HG02938 (cell line): ENCODE data around the gene ATP11B.
A peak's percentile ranks its signal among the peaks of the same experiment; 100 is the strongest.

Experiments used
- ATAC-seq: cut with Tn5 transposase; IDR thresholded peaks from one replicate; pipeline ENCODE4 v1.9.1; 2021; ENCODE audit warnings: mild to moderate bottlenecking, moderate library complexity; ENCODE audit not compliant: unreplicated experiment

ATP11B gene

DNA sequence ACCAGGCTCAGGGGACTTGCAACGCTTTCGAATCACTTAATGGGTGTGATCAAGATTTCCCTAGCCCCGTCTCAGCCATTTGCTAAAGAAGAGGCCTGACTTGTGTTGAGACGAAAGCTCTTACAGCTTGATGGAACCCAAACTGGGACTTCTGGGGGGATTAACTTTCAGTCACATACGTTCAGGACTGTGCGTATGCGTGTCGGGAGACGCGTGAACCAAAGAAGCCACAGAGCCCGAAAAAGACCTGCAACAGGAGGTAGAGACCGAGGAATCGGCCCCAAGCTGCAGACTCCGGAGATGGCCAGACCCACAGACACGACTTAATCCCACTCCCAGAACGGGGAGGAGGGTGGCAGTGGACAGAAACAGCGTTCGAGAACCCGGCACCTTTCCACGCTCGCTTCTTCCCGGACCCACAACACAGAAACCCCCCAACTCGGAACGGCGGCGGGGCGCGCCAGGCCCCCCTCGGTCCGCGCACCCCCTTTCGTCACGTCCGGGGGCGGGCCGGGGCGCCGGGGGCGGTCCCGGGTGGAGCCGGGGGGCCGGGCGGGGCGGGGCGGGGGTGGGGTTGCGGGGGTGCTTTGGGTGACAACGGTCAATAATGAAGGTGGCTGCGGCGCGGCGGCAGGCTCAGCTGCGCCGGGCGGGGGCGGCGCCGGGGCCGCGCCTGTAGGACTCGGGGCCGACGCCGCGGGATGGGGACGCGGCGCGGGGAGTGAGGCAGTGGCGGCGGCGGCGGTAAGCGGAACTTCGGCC, at the start of gene ATP11B:
ATP11B (plus strand) TSS at position 604 of the 762 bp plus-strand sequence. CDS start 256 bp downstream, outside the sequence.
- ATAC-seq: peak; percentile 50

DNA sequence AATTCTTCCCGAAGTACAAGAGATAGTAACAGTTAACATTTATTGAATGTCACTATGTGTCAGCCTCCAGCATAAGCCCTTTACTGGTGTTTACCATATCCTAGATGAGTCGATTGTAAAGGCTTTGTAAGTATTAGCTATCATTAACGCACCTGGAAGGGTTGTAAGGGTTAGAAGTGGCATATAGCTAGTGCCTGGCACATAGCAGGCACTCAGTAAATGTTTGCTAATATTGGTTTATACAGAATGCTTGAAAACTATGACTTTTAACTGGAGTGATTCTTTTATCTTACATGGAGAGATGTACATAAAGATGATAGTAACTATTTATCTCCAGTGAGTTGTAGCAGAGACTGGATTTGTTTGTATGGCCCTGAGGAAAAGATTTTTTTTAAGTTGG, 46.3 kb upstream of the ATP11B start:
- no peak for ATAC-seq

DNA sequence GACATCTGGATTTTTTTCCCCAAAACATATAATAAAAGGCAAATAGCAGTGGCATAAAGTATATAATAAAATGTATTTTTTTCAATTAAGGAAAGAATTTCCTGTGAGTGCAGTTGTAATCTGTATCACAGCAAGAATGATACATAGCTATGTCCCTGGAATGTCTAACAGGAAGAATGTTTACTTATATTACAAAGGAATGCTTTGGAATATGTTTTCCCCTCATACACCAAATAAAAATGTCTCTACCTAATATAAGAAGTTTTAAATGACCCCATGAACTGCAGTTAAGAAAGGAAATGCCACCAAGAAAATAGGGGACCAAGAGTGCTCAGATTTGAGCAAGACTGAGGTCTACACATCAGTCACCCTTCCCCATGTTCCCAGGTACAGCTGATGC, 38.0 kb upstream of the ATP11B start:
- no peak for ATAC-seq

DNA sequence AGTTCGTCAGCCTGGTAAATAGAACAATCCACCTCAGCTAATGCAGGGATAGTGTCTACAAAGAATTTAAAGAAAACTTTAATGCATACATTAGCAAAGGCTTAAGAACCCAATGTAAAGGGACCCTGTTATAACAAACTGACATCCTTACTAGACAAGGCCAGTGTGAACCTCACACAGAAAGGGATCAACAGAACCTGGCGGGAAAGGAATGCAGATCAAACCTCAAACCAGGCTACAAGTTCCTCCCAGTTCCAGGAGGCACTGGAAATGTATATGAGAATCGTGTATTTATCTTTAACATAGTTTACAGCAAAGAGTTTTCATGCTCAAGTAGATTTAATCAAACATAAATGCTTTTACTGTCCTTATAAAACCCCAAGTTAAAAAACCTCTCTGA, 37.6 kb upstream of the ATP11B start:
- no peak for ATAC-seq

DNA sequence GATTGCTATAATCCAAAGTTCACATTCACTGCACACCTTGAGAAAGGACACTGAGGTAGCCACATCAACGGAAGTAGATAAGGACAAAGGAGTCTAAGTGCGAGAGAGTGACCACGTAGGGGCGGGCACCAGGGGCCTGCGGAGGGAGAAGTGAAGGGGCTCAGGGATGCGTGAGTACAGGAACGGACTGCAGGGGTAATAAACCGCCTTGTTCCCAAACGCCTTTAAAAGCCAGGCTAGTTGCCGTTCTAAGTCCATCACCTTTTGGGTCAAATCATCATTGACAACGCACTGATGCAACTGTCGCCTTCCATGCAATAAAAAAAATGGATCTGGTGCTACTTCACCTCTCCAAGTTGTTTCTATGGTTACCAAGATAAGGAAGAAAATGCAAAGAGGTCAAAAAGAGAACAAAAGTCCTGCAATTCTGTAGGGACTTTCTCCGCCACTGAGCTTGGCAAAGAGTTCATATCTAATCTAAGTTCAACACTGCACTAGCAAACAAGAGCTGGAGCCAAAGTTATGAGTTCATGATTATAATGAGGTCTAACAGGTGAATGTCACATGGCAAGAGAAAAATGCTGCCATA, 32.6 kb upstream of the ATP11B start:
- ATAC-seq: no peak

DNA sequence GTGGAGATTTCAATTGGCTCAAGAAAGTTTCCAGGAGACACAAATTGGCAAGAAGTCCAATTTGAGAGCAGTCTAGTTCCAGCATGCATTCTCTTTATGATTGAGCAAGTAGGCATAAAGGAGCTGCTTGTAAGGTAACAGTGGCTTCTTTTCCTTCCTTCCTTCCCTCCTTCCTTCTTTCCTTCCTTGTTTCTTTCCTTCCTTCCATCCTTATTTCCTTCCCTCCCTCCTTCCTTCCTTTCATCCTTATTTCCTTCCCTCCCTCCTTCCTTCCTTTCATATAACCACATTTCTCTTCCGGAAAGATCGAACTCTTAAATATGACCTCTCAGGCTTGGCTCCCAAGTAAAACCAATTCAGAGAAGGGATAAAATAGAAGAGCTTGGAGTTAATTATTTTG, 29.4 kb upstream of the ATP11B start:
- no peak for ATAC-seq

DNA sequence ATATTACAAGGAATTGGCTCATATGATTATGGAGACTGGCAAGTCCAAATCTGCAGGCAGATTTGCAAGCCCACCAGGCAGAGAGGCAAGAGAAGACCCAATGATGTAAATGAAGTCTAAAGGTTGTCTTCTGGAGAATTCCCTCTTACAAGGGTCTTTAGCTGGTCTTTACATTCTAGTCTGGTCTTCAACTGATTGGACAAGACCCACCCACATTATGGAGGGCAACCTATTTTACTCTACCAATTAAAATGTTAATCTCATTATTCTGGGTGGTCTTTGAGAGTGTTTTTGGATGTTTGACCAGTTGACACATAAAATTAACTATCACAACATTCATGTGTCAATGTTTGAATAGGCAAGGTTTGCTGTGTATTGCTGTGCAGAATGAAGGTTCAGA, 28.0 kb upstream of the ATP11B start:
- no peak for ATAC-seq

DNA sequence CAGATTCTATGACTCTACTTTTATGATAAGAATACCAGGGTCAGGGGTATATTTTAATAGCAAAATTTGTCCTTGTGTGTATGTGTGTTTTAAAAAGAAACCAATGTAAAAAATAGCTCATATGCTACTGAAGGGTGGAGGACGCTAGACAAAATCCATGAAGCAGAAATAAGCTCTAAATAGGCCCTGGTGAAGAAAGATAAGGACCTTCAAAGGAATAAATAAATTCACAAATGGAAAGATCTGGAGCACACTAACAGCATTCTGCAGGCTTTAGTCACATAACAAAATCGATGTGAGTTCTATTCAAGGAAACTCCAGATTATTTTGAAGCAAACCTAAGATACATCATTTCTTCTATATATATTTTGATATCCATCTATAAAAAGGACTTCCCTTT, 27.2 kb upstream of the ATP11B start:
- no peak for ATAC-seq

DNA sequence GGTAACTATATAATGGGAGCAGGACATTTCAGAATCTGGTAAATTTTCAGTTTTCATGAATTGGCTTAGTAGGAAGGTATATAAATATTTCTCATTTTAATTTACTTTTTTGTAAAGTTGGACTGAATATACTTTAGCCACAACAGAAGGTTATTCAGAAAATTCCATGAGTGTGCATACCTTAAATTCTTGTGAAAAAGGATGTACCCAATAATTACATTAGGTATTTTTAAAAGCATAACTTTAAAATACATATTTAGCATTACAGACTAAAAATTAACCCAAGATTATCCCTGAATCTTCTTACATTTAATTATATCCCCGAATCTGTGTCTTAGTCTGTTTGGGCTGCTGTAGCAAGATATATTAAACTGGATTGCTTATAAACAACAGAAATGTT, 24.9 kb upstream of the ATP11B start:
- ATAC-seq: no peak

DNA sequence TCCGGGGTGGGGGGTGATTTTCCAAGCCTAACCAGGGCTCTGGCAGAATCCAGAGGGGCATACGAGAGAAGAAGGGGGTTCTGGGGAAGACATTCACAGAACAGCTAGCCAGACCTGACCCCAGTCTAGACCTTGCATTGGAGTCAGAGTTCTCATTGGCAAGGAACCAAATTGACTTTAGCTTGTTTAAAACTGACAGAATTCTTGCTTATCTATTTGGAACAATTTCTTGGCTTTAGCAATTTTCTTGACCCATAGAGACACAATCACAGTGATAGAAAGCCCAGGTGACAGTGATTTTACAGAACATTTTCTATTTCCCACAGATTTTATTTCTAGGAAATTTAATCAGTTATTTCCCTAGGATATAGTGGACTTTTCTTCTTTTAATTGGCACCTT, 23.6 kb upstream of the ATP11B start:
- ATAC-seq: no peak

DNA sequence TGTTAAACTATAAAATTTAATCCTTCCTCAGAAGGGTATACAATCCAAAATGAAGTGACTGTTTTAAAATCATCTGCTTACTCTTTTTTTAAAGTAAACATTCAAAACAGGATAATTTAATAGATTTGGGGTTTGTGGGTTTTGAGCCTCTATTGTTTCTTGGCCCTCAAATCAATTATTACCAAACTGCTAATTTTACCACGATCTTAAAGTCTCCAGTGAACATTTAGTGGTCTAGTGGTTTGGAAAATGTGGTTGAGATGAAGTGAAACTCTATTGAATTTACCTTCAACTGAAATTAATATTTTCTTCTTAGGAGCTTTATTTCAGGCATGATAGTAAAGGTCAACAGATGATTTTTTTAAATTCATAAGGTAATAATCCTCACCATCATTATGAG, 11.2 kb upstream of the ATP11B start:
- peak; percentile 64 for ATAC-seq

DNA sequence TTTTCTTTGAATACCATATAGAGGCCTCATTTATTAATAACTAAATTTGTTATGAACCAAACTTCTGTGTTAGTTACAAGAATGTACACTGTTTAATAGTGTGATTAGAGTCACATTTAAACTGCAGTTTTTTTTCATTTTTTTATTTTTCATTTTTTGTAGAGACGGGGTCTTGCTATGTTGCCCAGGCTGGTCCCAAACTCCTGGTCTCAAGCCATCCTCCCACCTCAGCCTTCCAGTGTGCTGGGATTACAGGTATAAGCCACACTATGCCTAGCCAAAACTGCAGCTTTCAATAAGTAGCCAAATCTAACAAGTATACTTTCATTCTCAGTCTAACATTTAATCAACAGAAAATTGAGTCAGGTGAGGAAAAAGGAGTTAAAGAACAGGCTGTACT, 10.2 kb upstream of the ATP11B start:
- ATAC-seq: no peak

DNA sequence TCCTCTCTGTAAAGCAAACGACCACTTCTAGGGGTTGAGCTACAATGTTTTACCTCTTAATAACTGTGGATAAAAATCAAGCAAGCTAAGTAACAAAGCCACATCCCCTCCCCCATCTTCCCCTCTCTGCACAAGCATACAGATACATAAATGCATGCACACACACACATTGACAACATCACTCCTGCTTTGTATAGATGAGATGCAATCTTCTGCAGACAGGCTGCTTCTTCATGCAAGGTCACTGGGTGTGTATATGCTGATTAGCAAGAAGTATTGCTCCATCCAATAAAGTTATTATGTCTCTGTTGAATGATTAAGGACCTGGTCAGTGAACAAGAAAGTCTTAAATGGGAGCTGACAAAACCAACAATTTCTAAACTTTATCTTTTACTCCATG, 8.8 kb upstream of the ATP11B start:
- no peak for ATAC-seq

DNA sequence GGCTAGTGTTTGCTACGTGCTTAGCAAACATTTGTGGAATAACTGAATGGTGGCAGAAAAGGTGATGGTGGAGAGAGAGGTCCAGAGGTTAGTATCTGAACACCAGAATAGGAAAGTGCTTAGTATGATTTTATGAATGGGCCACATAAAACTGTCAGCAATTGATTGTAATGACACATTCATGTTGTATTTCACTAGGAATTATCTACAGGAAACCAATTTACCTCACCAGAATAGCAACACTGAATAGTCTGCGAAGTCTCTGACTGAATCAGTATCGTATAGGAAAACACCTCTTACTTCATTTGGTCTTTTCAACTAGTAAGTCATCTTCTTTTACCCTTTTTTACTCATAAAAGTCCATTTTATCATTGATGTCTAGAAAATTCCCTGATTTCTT, 8.2 kb upstream of the ATP11B start:
- ATAC-seq: no peak

DNA sequence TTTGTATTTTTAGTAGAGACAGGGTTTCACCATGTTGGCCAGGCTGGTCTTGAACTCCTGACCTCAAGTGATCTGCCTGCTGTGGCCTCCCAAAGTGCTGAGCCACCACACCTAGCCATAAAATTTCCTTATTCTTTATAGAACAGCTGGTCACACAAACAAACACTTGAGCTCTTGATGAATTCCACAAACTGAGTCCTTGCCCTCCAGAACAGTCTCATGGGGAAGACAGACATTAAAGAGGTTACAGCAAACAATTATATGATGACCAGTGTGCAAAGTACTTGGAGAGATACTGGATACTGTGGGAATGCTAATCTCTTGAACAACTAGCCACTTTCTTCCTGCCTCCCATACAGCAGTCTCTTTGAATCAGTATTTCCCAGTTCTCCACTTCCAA, 7.5 kb upstream of the ATP11B start:
- ATAC-seq: no peak

DNA sequence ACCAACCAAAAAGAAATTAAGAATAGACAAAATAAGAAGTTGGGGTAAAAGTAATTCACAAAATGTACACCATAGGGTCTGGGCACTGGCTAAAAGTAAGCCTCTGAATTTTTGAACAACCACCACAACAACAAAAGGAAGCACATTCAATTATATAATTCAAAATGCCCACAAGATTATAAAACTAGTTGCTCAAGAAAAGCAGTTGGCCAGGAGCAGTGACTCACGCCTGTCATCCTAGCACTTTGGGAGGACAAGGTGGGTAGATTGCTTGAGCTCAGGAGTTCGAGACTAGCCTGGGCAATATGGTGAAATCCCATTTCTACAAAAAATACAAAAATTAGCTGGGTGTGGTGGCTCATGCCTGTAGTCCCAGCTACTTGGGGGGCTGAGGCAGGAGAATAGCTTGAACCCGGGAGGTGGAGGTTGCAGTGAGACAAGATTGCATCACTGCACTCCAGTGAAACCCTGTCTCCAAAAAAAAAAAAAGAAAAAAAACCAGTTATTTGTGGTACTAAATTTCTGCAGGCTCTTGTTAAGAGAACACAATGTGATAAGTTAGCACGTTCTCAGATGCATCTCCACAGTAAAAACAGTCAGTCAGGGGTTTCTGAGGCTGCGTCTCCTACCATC, 6.6 kb upstream of the ATP11B start:
- ATAC-seq: no peak

DNA sequence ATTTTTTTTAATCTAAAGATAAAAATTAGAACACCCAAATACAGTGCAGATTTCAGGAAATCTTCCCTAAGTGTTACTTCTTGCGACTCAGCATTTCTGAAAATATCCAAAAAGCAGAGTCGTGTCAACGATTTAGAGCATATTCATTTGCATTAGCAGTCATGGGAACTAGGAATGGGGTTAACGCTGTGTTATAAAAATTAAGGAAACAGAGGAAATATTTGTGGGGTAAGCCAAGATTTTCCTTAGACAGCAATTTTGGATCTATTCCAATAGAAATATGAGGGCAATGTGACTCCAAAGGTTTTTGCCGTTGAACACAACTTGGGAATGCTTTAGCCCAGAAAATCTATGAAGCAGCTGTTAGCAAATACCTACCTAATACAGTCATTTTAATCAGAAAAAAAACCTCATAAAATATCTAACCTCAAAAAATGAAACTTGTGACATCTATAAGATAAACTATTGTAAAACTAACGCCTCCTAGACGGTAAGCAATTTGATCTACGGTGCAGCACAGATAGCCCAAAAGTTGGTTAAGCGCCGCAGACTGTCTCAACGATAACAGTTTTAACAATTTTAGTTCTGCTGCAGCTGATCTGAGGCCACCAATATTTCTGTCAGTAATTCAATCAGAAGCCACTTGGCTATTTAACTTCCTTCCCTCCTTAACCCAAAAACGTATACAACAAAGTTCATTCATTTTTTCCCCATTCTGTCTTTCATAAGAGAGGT, 5.8 kb upstream of the ATP11B start:
- ATAC-seq: no peak

DNA sequence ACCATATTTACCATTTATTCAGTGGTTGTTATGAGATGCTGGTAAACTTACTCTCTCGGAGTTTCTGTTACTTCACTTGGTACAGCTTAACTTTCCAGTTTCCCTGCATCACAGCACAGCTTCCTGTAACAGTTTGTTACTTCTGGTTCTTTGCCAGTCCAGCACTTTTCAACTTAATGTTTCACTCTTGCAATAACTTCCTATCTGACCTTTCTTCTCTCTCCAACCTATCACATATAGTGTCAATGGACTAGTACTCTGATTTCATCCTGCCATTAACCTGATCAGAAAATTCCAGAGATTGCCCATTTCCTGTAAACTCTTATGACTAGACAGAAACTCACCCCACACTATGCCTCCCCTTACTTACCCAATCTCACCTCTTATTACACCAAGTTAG, 3.9 kb upstream of the ATP11B start:
- peak; percentile 27 for ATAC-seq

DNA sequence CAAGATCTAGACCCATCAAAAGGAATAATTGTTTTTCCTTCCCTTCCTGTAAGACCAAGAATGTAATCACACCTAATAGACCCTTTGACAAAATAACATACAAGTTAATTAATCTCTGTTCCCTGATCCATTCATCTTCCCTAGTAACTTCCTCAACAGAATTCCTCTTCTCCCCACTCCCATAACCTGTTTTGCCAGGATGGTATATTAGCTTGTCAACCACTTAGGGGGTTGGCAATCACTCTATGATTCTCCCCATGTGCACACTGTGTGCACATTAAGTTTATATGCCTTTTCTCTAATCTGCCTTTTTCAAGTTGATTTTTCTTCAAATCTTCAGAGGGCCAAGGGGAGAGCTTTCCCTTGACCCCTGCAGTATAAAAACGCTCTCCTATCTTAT, 2.7 kb upstream of the ATP11B start:
- no peak for ATAC-seq

DNA sequence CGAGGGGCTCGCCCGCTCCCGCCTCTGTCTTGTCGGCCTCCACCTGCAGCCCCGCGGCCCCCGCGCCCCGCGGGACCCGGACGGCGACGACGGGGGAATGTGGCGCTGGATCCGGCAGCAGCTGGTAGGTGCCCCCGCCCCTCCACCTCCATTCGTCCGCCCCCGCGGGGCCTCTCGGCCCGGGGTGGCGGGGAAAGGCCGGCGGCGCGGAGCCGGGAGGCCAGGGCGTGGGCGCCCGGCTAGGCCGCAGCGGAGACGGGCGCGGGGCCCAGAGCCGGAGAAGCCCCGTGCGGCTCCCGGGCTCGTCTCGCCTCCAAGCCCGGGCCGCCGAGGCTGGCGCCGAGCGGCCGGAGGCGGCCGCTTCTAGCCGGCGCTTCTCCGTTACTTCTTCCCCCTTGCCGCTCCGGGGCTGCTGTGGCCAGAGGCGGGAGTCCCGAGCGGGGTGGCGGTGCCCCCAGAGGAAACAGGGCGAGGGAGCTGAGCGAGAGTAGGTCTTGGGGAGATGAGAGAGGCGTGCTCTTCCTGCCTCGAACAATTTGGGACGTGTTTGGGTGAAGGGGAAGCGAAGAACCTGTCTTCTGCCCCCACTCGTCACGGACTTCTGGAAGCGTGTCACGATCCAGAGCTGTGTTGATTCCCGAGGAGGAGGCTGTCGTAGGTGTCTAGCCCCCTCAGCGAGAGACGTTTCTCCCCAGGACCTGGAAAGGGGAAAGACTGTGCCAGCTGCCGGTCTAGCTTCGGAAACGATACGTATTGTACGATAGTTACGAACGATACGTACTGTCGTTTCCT, 555 bp downstream of the ATP11B start:
- ATAC-seq: peak; percentile 19
